Measurements from ENCODE around the gene GRK1. TPM values are rescaled to one million over a fixed set of nuclear protein-coding genes. Genes with fewer than 3 reads are reported as not detected.

GRK1 gene
- polyA plus RNA-seq, 2 donors, result not detected

DNA sequence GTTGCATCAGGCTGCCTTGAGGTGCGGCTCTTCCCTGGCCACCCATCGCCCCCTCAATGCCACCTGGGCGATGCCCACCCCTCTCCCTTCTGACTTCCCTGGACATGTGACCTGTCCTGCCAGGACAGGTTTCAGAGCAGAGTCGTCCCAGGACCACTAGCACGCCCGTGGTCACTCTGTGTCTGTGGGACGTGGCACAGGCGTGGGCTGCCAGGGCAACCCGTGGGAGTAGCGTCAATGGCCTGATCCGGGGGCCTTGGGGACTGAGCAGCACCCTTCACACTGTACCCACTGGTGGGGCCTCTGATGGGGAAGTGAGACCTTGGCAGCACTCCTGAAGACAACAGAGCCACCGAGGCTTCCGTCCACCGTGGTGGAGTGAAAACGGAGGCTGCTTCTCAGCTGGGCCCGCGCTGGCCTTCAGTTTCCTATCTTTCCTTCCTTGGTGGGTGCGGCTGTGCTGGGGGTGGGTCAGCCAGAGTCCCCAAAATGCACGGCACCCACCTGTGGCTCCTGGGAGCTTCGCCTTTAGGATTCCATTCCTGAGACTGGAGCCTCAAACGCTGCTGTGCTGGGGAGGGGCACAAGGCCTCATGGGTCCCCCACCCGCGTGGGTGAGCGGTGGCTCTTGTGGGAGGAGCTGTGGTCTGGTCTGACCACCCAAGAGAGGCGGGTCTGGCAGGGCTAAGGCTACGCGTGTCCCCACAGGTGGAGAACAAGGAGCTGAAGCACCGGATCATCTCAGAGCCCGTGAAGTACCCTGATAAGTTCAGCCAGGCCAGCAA lies 65.3 kb downstream of the GRK1 start:
- H3K4me3 ChIP-seq (ENCODE audit: low read depth in 1 of 2, low read length in 2 of 2), result no peak overlapping the region
- peaks cover 0 to 7% of the 10 kb centered on the region in 2 donors for H3K9me3 ChIP-seq (ENCODE audit: control insufficient read depth in 2 of 2, insufficient read depth in 1 of 2, low read depth in 1 of 2, low read length in 1 of 2)
- no peaks in the 10 kb centered on the region for H3K27me3 ChIP-seq (ENCODE audit: control insufficient read depth in 1 of 2, insufficient read depth in 2 of 2, low read length in 2 of 2)
- no peaks in the 10 kb centered on the region for H3K36me3 ChIP-seq (ENCODE audit: control insufficient read depth in 2 of 2, insufficient read depth in 2 of 2, low read length in 1 of 2)
- 71 to 75% methylated on average over 28 to 29 of the region's 29 CpGs for WGBS, 2 donors
- H3K4me1 ChIP-seq (ENCODE audit: control insufficient read depth in 2 of 2, insufficient read depth in 2 of 2, low read length in 1 of 2), result no peaks in the 10 kb centered on the region
- H3K27ac ChIP-seq (ENCODE audit: low read depth in 2 of 2, low read length in 1 of 2), result no peak overlapping the region

DNA sequence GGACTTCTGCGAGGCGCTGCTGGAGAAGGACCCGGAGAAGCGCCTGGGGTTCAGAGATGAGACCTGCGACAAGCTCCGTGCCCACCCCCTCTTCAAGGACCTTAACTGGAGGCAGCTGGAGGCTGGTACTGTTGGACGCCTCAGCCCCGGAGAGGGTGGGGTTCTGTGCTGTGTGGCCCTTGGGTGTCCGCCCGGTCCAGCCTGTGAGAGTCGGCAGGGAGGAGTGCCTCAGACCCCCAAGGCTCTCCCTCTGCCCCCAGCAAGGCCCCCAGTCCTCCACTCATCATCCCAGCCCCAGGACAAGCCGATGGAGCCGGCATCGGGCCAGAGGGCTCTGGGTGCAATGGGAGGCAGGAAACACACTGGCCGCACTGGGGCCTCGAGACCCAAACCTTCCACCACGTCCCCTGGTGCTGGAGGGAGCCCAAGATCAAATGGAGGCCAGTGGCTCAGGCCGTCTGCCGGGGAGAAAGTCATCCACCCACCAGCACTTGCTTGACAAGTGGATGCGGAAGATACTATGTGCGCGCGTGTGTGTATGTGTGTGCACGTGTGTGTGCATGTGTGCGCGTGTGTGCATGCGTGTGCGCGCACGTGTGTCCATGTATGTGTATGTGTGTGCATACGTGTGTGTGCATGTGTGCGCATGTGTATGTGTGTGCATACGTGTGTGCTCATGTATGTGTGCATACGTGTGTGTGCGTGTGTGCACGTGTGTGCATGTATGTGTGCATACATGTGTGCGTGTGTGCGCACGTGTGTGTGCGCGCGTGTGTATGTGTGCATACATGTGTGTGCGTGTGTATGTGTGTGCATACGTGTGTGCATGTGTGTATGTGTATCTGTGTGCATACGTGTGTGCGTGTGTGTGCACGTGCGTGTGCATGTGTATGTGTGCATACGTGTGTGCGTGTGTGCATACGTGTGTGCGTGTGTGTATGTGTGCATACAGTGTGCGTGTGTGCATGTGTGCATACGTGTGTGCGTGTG lies 66.2 kb downstream of the GRK1 start:
- H3K27ac ChIP-seq (ENCODE audit: low read depth in 2 of 2, low read length in 1 of 2), result no peak overlapping the region
- no peaks in the 10 kb centered on the region for H3K27me3 ChIP-seq (ENCODE audit: control insufficient read depth in 1 of 2, insufficient read depth in 2 of 2, low read length in 2 of 2)
- no peak overlapping the region for H3K4me3 ChIP-seq (ENCODE audit: low read depth in 1 of 2, low read length in 2 of 2)
- WGBS, 2 donors, result 90 to 93% methylated on average over 55 of the region's 55 CpGs
- H3K9me3 ChIP-seq (ENCODE audit: control insufficient read depth in 2 of 2, insufficient read depth in 1 of 2, low read depth in 1 of 2, low read length in 1 of 2), result peaks cover 0 to 7% of the 10 kb centered on the region in 2 donors
- H3K36me3 ChIP-seq (ENCODE audit: control insufficient read depth in 2 of 2, insufficient read depth in 2 of 2, low read length in 1 of 2), result no peaks in the 10 kb centered on the region
- no peaks in the 10 kb centered on the region for H3K4me1 ChIP-seq (ENCODE audit: control insufficient read depth in 2 of 2, insufficient read depth in 2 of 2, low read length in 1 of 2)

DNA sequence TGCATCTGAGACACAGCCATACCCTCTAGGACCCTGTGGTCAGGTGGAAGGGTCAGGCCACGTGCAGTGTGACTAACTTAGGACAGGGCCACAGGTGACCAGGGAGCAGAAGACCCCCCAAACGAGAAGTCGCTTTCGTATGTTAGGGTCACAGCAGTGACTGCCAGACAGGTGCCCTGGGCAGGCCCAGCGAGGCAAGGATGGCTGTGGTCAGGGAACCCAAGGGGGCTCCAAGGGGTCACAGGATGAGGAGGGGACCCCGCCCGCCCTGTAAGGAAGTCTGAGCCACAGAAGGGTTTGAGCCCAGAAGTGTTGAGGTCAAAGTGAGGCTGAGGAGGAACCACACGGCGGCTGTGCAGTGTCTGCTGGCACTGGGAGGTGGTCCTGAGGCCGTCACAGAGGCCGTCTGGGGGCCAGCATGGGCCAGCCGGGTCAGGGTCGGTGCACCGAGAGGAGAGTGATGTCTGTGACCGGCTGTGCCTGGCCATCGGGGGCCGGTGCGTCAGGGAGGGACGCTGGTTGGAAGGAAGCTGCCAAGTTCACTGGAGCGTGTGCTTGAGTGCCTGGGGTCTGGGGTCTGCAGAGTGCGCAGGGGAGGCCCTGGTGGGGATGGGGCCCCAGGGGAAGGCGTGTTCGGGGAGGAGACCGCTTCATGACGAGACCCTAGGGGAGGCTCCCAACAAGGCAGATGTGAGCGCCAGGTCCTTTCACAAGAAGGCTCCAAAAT lies 67.2 kb downstream of the GRK1 start:
- 84 to 88% methylated on average over 26 of the region's 26 CpGs for WGBS, 2 donors

DNA sequence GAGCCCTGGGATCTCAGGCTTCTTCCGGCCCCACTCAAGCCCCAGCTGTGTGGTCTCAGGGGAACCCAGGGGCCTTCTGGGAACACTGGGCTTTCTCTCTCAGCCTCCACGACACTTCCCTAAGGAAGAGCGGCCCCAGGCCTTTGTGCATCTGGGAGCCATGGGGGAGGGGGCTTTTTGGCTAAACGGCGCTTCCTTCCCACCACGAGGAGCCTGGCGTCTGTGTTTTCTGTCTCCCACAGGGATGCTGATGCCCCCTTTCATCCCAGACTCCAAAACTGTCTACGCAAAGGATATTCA lies 67.8 kb downstream of the GRK1 start:
- H3K9me3 ChIP-seq (ENCODE audit: control insufficient read depth in 2 of 2, insufficient read depth in 1 of 2, low read depth in 1 of 2, low read length in 1 of 2), result peaks cover 0 to 7% of the 10 kb centered on the region in 2 donors
- no peaks in the 10 kb centered on the region for H3K4me1 ChIP-seq (ENCODE audit: control insufficient read depth in 2 of 2, insufficient read depth in 2 of 2, low read length in 1 of 2)
- no peak overlapping the region for H3K4me3 ChIP-seq (ENCODE audit: low read depth in 1 of 2, low read length in 2 of 2)
- 70 to 84% methylated on average over 8 of the region's 8 CpGs for WGBS, 2 donors
- H3K36me3 ChIP-seq (ENCODE audit: control insufficient read depth in 2 of 2, insufficient read depth in 2 of 2, low read length in 1 of 2), result no peaks in the 10 kb centered on the region
- H3K27me3 ChIP-seq (ENCODE audit: control insufficient read depth in 1 of 2, insufficient read depth in 2 of 2, low read length in 2 of 2), result no peaks in the 10 kb centered on the region
- no peak overlapping the region for H3K27ac ChIP-seq (ENCODE audit: low read depth in 2 of 2, low read length in 1 of 2)

More for the DNA sequence above, 67.2 kb downstream of the GRK1 start:
- no peaks in the 10 kb centered on the region for H3K36me3 ChIP-seq (ENCODE audit: control insufficient read depth in 2 of 2, insufficient read depth in 2 of 2, low read length in 1 of 2)
- peaks cover 0 to 7% of the 10 kb centered on the region in 2 donors for H3K9me3 ChIP-seq (ENCODE audit: control insufficient read depth in 2 of 2, insufficient read depth in 1 of 2, low read depth in 1 of 2, low read length in 1 of 2)
- H3K27me3 ChIP-seq (ENCODE audit: control insufficient read depth in 1 of 2, insufficient read depth in 2 of 2, low read length in 2 of 2), result no peaks in the 10 kb centered on the region
- no peaks in the 10 kb centered on the region for H3K4me1 ChIP-seq (ENCODE audit: control insufficient read depth in 2 of 2, insufficient read depth in 2 of 2, low read length in 1 of 2)
- H3K27ac ChIP-seq (ENCODE audit: low read depth in 2 of 2, low read length in 1 of 2), result no peak overlapping the region
- H3K4me3 ChIP-seq (ENCODE audit: low read depth in 1 of 2, low read length in 2 of 2), result no peak overlapping the region

DNA sequence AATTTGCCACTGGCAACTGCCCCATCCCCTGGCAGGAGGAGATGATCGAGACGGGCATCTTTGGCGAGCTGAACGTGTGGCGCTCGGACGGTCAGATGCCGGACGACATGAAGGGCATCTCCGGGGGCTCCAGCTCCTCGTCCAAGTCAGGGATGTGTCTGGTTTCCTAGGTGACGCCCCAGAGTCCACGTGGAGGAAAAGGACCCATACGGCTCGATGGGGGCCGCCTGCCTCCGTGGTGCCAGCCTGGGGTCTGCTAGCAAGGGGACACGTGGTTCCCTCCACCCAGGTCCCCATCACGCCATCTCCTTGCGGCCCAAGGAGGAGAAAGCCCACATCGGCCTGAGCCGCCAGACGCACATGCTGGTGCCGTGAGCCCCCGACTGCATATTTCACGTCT lies 68.2 kb downstream of the GRK1 start:
- no peaks in the 10 kb centered on the region for H3K4me1 ChIP-seq (ENCODE audit: control insufficient read depth in 2 of 2, insufficient read depth in 2 of 2, low read length in 1 of 2)
- no peak overlapping the region for H3K27ac ChIP-seq (ENCODE audit: low read depth in 2 of 2, low read length in 1 of 2)
- no peaks in the 10 kb centered on the region for H3K27me3 ChIP-seq (ENCODE audit: control insufficient read depth in 1 of 2, insufficient read depth in 2 of 2, low read length in 2 of 2)
- no peak overlapping the region for H3K4me3 ChIP-seq (ENCODE audit: low read depth in 1 of 2, low read length in 2 of 2)
- 90 to 91% methylated on average over 24 to 26 of the region's 26 CpGs for WGBS, 2 donors
- H3K9me3 ChIP-seq (ENCODE audit: control insufficient read depth in 2 of 2, insufficient read depth in 1 of 2, low read depth in 1 of 2, low read length in 1 of 2), result peaks cover 0 to 7% of the 10 kb centered on the region in 2 donors
- no peaks in the 10 kb centered on the region for H3K36me3 ChIP-seq (ENCODE audit: control insufficient read depth in 2 of 2, insufficient read depth in 2 of 2, low read length in 1 of 2)

DNA sequence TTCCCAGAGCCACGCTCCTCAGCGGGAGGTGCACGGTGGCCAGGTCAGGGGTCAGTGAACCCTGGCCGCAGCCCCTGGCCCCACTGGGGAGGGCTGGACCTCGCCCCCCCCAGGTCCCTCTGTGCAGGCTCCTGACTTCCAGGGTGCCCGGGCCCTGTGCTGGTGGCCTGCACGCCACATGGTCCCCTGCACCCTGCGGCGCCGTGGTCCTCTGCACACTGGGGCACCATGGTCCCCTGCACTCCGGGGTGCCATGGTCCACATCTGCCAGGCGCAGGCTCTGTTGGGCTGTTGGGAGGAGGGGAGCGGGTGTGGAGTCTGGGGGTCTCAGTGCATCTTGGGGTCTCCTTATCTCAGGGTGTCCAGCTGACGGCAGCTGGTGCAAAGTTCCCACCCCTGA lies 68.7 kb downstream of the GRK1 start:
- H3K36me3 ChIP-seq (ENCODE audit: control insufficient read depth in 2 of 2, insufficient read depth in 2 of 2, low read length in 1 of 2), result no peaks in the 10 kb centered on the region
- no peaks in the 10 kb centered on the region for H3K27me3 ChIP-seq (ENCODE audit: control insufficient read depth in 1 of 2, insufficient read depth in 2 of 2, low read length in 2 of 2)

DNA sequence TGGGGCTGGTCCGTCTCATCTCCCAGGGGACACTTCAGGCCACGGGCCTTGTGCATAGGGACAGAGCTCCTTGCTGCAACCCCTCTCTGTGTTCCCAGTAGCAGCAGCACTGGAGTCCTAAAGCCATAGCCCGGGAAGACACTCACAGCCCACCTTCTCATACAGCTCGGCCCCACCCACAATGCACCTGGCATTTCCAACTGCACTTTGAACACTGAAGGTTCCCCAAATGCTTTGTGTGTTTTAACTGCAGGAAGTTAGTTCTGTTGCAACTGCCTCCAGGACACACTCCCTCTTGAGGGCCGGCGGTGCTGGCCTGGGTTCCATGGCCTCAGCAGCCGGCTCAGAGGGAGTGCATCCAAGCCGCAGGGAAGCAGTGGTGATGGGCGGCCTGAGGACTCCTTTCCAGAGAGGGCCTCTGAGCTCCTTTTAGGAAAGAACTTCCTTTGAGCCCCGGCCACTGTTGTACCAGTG lies 69.3 kb downstream of the GRK1 start:
- no peak overlapping the region for H3K4me3 ChIP-seq (ENCODE audit: low read depth in 1 of 2, low read length in 2 of 2)
- no peak overlapping the region for H3K27ac ChIP-seq (ENCODE audit: low read depth in 2 of 2, low read length in 1 of 2)
- WGBS, 2 donors, result 64 to 76% methylated on average over 10 of the region's 10 CpGs
- H3K27me3 ChIP-seq (ENCODE audit: control insufficient read depth in 1 of 2, insufficient read depth in 2 of 2, low read length in 2 of 2), result no peaks in the 10 kb centered on the region
- no peaks in the 10 kb centered on the region for H3K4me1 ChIP-seq (ENCODE audit: control insufficient read depth in 2 of 2, insufficient read depth in 2 of 2, low read length in 1 of 2)
- H3K36me3 ChIP-seq (ENCODE audit: control insufficient read depth in 2 of 2, insufficient read depth in 2 of 2, low read length in 1 of 2), result no peaks in the 10 kb centered on the region
- H3K9me3 ChIP-seq (ENCODE audit: control insufficient read depth in 2 of 2, insufficient read depth in 1 of 2, low read depth in 1 of 2, low read length in 1 of 2), result peaks cover 0 to 7% of the 10 kb centered on the region in 2 donors

More for the DNA sequence above, 68.7 kb downstream of the GRK1 start:
- WGBS, 2 donors, result 90 to 91% methylated on average over 12 to 14 of the region's 14 CpGs
- H3K4me3 ChIP-seq (ENCODE audit: low read depth in 1 of 2, low read length in 2 of 2), result no peak overlapping the region
- no peak overlapping the region for H3K27ac ChIP-seq (ENCODE audit: low read depth in 2 of 2, low read length in 1 of 2)
- H3K9me3 ChIP-seq (ENCODE audit: control insufficient read depth in 2 of 2, insufficient read depth in 1 of 2, low read depth in 1 of 2, low read length in 1 of 2), result peaks cover 0 to 7% of the 10 kb centered on the region in 2 donors
- H3K4me1 ChIP-seq (ENCODE audit: control insufficient read depth in 2 of 2, insufficient read depth in 2 of 2, low read length in 1 of 2), result no peaks in the 10 kb centered on the region

DNA sequence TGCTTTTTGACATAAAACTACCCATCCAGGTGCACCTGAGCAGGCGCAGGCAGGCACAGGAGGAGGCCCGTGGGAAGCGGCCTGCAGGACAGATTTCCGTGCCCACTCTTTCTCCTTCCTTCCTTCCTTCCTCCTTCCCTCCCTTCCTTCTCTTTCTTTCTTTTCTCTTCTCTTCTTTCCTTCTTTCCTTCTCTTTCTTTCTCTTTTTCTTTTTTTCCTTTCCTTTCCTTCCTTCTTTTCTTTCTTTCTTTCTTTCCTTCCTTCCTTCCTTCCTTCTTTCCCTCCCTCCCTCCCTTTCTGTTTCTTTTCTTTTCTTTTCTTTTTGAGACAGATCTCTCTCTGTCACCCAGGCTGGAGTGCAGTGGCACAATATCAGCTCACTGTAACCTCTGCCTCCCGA lies 70.8 kb downstream of the GRK1 start:
- WGBS, 2 donors, result 86 to 88% methylated on average over 5 of the region's 5 CpGs
- Histone ChIP-seq H3K4me1 (ENCODE audit: control insufficient read depth in 2 of 2, insufficient read depth in 2 of 2, low read length in 1 of 2) (no peaks in the 10 kb centered on the region), H3K27ac (ENCODE audit: low read depth in 2 of 2, low read length in 1 of 2) (no peak overlapping the region), H3K4me3 (ENCODE audit: low read depth in 1 of 2, low read length in 2 of 2) (no peak overlapping the region), H3K36me3 (ENCODE audit: control insufficient read depth in 2 of 2, insufficient read depth in 2 of 2, low read length in 1 of 2) (no peaks in the 10 kb centered on the region), H3K27me3 (ENCODE audit: control insufficient read depth in 1 of 2, insufficient read depth in 2 of 2, low read length in 2 of 2) (no peaks in the 10 kb centered on the region), H3K9me3 (ENCODE audit: control insufficient read depth in 2 of 2, insufficient read depth in 1 of 2, low read depth in 1 of 2, low read length in 1 of 2) (peaks cover 0 to 7% of the 10 kb centered on the region in 2 donors)
